NCI-H2081 (cell line): ENCODE measurements around the gene CDYL2.

Experiments
- DNase-seq, 2 experiments: peaks; one replicate each; lab custom pipeline; 2025; lab: John Stamatoyannopoulos, UW

CDYL2 gene

GRCh38 chr16:80594756-80595155, 209.6 kb downstream of the CDYL2 start:
- no peak for DNase-seq

DNA sequence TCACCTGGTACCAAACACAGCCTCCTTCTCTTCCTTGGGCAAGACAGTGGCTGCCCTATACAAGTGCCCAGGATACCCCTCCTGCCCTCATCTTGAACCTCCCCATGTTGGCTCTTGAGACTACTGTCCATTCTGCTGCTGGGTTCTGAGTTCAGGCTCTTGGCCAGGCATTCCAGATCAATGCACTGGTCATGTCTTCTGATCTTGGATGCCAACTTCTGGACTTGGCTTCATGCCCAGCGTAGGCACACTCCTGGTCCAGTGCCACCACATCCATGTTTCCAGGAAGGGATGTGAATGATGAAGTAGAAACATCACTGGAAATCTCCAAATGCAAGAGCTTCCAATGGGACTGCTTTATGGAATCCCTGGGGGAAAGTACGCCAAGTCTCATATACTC, 212.1 kb downstream of the CDYL2 start:
- no peak for DNase-seq

DNA sequence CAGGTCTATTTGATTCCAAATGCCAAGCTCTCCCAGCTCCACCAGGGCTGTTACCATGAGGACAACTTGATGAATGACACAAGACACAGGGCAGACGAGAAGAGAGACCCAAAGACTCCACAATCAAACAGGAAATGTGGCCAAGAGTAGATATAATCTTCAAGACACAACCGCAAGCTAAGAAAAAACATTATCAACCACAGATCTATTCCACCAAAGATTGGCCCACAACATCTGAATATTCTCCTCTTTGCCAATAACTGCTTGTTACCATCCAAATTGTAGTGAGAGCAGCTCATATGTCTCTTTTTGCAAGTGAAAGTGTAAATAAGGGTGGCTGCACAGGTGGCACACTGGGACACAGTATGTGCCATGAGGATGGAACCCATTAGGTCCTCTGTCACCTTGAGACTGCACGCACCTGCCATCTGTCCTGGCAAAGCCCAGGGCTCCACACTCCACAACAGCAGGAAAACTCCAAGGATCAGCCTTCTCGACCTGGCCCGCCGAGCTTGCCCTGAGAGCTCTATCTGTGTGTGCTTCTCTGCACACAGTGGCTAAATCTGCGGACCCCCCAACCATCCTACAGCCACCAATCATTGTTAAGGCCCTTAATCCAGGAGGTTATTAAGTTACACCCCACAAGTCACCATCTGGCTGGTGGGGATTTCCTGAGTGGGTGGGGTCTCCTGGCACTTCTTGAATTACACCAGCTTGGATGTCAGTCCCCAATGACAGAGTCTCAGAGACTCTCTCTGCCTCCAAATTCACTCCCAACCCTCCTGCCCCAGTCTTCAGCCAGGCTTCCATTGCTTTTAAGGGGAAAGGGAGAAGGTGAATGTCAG, 213.1 kb downstream of the CDYL2 start:
- DNase-seq = no peak

GRCh38 chr16:80587071-80587470, 217.3 kb downstream of the CDYL2 start:
- no peak for DNase-seq

DNA sequence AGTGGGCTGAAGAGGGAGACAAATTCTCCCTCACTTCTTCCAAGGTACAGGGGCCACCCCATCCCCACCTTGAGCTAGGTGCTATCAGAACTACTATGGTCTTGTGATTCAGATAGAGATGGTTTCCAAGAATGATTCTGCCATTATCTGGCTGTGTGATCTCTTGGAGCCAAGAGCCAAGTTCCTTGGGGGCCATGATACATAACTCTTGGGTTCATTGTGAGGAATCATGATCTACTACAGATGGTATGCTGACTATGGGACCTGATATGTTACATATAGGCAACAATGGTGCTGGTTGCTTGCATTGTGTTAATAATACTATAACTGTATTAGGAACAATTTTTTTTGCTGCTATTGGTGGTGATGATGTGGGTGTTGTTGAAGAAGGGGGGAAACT, 217.9 kb downstream of the CDYL2 start:
- no peak for DNase-seq

DNA sequence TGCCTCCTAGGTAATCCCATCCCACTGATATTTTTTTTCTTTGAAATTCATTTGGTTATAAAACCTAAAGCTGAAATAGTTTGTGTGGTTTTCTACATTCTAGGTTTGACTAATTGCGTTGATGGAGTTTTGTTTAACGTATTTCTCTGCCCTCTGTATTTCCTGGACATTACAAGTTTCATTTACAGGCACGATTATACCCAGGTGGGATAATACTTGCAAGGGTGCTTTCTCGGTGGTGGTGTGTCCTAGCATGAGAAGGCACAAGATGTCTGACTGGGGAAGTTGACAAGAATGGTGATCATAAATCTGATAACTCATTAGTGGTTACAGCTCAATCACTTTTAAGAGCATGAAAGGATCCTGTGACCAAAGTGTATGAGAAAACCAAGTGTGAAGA, 218.6 kb downstream of the CDYL2 start:
- DNase-seq = no peak

- no peak for DNase-seq
These were observed 220.9 kb downstream of the CDYL2 start for GRCh38 chr16:80583466-80583865.

- no peak for DNase-seq
These were observed 224.1 kb downstream of the CDYL2 start for GRCh38 chr16:80580109-80580832.

DNA sequence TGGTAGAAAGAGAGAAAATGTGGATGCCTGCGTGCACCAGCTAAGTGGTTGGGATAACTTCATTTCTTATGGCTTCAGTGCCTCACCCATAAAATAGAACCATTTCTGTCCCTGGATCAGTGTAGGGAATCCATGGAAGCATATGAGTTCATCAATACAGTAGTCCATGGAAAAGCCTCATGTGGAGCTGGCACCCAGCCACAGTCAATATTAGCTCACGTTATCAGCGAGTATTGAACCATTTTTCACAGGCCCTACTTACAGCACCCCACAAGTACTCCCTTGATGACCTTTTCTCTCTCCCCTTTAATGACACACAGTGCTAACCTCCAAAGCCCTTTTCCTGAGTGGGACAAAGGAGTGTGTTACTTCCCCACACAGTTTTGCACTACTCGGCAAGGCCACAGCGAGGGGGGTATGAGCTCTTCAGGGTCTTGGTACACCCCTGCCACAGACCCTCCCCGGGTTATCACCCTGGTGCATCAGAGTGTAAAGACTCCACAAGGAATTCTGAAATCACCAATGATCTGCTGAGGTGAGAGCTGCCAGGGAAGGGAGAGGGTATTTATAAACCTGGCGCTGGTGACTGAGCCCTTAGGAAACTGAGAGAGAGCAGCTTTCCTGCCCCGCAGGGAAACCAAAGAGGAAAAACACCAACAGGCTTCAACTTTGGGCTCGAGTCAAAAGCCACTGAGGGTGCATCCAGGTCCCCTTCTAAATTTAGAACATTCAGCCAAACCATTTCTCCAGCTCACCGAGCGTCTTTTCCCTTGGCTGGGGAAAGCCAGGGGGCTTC, 226.7 kb downstream of the CDYL2 start:
- DNase-seq = no peak

DNA sequence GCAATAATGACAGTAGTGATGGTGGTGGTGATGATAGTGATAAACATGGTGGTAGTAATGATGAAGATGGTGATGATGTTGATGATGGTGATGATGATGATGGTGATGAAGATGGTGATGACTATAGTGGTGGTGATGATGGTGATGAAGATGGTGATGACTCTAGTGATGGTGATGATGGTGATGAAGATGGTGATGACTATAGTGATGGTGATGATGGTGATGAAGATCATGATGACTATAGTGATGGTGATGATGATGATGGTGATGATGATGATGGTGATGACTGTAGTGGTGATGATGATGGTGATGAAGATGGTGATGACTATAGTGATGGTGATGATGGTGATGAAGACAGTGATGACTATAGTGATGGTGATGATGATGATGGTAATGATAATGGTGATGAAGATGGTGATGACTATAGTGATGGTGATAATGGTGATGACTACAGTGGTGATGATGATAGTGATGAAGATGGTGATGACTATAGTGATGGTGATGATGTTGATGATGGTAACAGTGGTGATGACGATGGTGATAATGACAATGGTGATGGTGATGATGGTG, 228.0 kb downstream of the CDYL2 start:
- no peak for DNase-seq

DNA sequence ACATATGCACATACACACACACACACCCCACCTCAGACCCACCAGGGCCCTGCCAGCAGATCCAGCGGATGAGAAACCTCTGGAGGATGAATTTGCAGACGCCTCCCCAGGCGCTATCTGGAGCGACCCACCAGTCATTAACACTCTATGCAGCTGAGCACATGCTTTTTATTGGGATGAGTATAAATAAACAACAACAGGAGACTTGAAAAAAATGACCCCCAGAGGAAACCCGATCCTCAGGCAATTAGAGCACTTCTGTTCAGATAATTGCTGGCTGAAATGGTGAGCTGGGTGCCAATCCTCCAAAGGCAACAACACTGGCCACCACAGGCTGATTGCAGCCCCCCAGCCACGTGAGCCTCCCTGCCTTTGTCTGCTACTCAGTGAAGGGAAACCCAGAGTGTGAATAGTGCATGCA, 230.7 kb downstream of the CDYL2 start:
- no peak for DNase-seq

DNA sequence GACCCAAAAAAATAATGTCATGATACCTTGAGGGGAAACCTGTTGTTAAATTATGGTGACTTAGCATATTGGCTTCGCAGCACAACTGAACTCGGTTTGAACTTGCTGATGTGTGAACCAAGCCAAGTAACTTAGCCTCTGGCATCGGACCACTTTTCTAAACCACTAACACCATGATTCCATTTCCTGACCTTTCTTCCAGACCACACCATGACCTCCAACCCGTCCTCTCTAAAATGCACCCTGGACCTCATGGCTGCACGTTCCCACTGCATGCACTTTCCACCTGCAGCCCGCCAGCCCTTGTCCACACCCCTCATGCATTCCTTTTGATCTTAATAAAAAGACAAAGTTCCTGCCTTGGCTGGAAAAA, 234.3 kb downstream of the CDYL2 start:
- DNase-seq = no peak

- no peak for DNase-seq
These were observed 234.8 kb downstream of the CDYL2 start for GRCh38 chr16:80569440-80570105.

GRCh38 chr16:80564394-80564793, 240.0 kb downstream of the CDYL2 start:
- DNase-seq = no peak

GRCh38 chr16:80563066-80563465, 241.3 kb downstream of the CDYL2 start:
- DNase-seq = no peak

- DNase-seq = no peak
These were observed 245.0 kb downstream of the CDYL2 start for GRCh38 chr16:80559369-80559768.

GRCh38 chr16:80557037-80557436, 247.4 kb downstream of the CDYL2 start:
- no peak for DNase-seq

DNA sequence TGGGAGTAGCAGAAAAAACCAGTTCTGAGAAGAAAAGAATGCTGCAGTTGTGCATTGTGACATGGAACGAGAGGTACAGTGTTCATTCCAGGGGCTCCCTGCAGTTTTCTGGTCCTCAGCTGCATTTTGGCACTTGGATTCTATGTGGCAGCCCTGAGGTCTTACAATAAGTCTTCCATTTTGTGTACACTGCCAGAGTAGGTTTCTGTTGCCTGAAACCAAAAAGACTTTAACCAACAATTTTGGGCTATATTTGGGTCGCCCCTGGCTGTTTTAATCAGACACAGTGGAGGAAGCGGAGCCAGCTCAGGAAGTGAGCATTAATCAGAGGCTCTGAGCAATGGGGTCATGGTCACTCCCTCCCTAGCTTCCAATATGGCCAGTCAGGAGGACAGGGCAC, 247.9 kb downstream of the CDYL2 start:
- DNase-seq = no peak

- DNase-seq = no peak
These were observed 250.4 kb downstream of the CDYL2 start for GRCh38 chr16:80554033-80554432.

DNA sequence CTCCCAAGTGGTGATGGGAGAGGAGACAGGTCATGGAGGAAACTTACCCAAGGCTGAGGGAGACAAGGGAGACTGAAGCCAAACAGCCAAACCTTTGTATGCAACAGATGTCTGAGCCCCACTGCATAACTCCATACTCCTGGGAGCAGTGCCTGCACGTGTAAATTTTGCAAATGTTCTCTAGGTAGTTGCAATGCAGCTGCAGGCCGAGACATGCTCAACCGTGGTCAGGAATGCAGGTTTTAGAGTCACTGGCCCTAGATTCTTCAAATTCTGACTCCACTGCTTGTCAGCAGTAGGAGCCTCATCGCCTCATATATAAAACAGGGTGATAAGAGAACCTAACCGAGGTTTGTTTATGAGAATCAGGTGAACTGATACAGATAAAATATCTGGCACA, 252.1 kb downstream of the CDYL2 start:
- DNase-seq = no peak
